ENCODE data around the gene CHMP4A.

Gene CHMP4A

DNA sequence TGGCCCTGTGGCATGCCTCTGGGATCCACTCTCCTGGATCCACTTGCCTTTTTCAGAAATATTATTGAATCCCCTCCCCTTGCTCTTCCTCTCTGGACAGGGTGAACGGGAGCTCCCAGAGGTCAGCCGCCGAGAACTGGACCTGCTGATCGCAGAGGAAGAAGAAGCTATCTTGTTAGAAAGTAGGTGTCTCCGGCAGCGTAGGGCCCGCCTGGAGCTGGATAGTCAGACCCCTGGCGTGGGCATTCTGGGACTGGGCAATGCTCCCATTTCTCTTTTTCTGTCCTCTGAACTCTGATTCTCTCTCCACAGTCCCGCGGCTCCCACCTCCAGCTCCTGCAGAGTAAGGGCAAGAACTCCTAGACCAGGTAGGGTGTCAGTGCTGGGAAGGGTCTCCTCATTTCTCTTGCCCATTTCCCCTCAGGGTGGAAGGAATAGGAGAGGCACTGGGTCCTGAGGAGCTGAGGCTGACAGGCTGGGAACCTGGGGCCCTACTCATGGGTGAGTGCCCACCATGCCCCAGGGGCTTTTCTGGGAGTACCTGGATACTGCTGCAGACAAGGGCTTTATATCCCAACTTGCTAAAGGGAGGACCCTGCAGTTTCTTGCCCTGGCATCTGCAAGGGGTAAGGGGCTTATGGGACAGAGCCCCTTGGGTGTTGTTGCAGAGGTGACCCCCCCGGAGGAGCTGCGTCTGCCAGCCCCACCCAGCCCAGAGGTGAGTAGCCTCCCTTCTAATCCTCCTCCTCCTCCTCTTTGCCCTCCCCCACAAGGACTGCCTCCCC is 36.1 kb downstream of the CHMP4A start:
- no peak for DNase-seq

- no peak for DNase-seq
Observed at GRCh38 chr14:24176599-24176998, 36.7 kb downstream of the CHMP4A start.

- no peak for DNase-seq
Observed at GRCh38 chr14:24172871-24173281, 40.4 kb downstream of the CHMP4A start.

GRCh38 chr14:24172261-24172860 is 40.9 kb downstream of the CHMP4A start:
- DNase-seq, result no peak

DNA sequence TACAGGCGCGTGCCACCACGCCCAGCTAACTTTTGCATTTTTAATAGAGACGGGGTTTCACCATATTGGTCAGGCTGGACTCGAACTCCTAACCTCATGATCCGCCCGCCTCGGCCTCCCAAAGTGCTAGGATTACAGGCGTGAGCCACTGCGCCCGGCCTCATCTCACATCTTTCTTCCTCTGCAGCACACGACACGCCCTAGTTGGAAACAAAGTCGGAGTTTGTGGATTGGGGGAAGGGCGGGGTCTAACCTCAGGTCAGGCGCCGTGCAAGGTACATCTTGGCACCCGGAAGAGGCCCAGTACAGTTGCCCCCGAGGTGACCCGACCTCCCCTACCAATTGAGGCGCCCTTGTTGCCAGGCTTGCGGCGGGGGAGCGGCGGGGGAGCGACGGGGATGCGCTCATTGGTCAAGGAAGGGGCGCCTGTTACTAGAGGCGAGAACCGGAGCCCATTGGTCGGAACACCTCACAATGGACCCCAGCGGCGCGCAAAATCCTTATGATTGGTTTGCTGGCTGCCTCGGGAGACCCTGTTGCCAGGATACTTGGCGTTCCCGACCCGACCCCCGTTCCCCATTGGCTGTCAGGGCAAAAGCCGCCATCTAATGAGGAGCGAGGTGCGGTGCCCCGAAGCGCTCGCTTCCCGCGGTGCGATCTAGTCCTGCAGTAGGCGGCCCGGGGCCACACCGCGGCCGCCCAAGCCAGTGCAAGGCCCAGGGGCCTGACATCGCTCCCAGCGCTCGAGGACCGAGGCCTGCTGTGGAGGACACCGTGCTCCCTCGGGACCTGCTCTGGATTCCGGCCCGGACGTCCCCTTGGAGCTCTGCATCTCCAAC is 41.6 kb downstream of the CHMP4A start, which contains the start of gene REC8:
Gene REC8 (plus strand): TSS at position 659 of the 839 bp plus-strand sequence. CDS start 473 bp downstream, outside the sequence.
- no peak for DNase-seq

DNA sequence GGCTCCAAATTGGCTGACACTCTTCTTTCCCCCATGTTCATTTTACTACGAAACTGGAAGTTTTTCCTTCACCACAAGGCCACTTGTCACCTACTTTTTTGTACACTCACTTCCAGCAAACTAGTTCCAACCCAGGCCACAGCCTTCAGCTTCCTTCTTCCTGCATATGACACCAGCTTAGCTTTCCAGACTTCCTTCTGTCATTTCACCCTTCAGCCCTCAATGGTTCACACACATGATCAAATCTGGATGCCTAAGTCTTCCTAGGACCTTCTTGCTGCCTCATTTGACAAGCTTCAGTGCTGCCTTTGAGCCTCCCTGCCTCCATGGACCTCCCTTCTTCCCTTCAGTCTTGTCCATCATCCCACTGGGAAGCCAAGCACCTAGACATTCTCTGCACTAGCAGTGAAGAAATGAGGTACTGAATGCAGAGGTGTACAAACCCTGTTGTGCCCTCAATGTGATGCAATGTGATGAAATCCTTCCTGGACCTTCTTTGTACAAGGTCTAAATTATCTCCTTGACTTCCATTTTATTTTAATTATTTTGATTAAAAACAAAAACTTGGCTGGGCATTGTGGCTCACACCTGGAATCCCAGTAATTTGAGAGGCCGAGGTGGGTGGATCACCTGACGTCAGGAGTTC is 45.7 kb downstream of the CHMP4A start:
- DNase-seq, result no peak

GRCh38 chr14:24165785-24166184 is 47.5 kb downstream of the CHMP4A start:
- DNase-seq, result no peak

DNA sequence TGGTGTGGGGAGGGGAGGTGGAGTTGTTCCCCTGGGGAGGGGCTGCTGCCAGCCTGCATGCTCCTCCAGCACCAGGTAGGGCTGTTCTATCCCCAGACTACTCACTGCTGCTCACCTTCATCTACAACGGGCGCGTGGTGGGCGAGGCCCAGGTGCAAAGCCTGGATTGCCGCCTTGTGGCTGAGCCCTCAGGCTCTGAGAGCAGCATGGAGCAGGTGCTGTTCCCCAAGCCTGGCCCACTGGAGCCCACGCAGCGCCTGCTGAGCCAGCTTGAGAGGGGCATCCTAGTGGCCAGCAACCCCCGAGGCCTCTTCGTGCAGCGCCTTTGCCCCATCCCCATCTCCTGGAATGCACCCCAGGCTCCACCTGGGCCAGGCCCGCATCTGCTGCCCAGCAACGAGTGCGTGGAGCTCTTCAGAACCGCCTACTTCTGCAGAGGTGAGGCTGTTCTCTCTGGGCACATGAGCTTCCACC is 48.7 kb downstream of the CHMP4A start:
- DNase-seq, result no peak

DNA sequence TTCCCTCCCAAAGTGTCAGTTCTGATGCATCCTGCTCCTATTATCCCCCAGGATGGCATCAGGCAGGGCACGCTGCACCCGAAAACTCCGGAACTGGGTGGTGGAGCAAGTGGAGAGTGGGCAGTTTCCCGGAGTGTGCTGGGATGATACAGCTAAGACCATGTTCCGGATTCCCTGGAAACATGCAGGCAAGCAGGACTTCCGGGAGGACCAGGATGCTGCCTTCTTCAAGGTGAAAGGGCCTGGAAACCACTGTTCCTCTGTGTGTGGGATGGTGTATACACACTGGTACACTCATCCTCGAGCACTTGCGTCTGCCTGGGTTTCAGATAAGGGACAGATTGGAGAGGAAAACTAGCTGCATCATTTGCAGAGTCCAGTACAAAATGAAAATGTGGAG is 51.2 kb downstream of the CHMP4A start:
- no peak for DNase-seq

GRCh38 chr14:24160850-24161804 is 52.2 kb downstream of the CHMP4A start, which contains the start of gene IRF9:
IRF9 (plus strand) TSS chr14:24161265; CDS start chr14:24162145, 880 bp downstream.
- DNase-seq, result peak; percentile 91

DNA sequence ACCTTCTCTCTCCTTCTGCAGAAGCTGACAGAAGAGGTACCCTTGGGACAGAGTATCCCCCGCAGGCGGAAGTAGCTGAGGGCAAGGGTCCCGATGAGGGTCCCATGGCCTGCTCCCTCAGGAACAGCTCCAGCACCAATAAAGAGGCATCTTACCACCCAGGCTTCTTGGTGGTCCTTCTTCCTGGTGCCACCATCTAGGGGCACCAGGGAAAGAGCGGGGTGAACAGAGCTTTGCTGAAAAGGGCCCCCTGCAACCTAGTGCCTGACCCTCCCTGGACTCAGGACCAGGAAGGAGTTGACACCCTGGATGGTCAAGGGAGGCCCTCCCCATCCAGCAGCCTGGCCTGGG is 52.8 kb downstream of the CHMP4A start:
- no peak for DNase-seq

GRCh38 chr14:24159777-24160498 is 53.4 kb downstream of the CHMP4A start:
- DNase-seq, result no peak

Measured in KG1 (cell line).